HG03520 (cell line): ENCODE measurements around the gene RP2.

ENCODE experiments used
- ATAC-seq: cut with Tn5 transposase; IDR thresholded peaks from one replicate; pipeline ENCODE4 v1.9.1; 2021; ENCODE audit warnings: mild to moderate bottlenecking, moderate library complexity; ENCODE audit not compliant: unreplicated experiment

Gene RP2

DNA sequence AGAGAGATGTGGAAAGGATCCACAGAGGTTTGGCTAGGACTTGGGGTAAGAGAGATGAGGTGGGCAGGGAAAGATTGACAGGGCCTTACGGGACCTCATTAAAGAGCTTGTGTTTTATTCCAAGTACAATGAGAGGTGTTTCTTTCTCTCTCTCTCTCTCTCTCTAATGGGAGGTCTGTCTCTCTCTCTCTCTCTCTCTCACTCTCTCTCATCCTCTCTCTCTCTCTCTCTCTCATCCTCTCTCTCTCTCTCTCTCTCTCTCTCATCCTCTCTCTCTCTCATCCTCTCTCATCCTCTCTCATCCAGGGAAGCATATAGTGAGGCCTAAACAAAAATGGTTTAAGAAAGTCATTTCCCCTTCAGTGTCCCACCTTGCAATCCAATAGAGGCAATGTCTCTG lies 80.8 kb downstream of the RP2 start:
- no peak for ATAC-seq

DNA sequence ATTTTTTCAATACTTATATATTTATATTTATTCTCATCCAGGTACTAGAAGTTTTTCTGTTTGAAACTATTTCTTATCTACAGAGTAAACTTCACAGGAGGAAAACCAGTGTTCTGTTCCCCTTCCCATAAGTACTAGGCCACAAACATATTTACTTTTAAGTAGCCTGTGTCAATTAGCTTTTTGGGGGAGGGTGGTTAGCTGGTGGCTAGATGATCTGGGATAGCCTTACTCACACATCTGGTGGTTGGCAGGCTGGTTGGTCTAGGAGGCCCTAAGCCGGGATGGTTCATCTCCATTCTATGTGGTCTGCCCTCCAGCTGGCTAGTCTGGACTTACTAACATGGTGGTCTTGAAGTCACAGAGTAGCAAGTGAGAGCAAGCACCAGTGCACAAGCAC lies 81.6 kb downstream of the RP2 start:
- ATAC-seq = no peak

DNA sequence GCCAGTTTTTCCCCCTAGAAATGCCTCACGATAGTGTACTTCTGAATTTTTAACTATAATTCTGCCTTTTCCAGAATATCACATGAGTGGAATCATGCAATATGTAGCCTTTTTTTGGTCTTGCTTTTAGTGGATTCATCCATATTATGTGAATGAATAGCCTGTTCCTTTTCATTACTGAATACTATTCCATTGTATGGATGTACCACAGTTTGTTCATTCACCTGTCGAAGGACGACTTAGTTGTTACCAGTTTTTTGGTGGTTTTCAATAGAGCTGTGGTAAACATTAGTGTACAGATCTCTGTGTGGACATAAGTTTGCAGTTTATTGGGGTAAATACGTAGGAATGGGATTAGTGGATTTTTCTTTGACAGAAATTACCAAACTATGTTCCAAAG lies 83.4 kb downstream of the RP2 start:
- ATAC-seq = no peak

DNA sequence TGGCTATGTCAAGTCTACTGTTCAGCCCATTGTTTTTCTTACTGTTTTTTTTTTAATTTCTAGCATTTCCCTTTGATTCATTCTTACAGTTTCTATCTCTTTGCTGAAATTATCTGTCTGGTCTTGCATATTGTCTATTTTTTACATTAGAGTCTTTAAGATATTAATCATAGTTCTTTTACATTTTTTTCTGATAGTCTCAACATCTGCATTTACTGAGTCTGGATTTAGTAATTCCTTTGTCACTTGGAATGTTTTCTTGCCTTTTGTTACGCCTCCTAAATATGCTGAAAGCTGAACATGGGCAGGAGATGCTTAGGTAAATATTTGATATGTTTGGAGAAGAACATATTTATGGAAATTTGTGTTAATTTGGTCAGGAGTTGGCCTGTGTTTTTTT lies 85.8 kb downstream of the RP2 start:
- no peak for ATAC-seq

DNA sequence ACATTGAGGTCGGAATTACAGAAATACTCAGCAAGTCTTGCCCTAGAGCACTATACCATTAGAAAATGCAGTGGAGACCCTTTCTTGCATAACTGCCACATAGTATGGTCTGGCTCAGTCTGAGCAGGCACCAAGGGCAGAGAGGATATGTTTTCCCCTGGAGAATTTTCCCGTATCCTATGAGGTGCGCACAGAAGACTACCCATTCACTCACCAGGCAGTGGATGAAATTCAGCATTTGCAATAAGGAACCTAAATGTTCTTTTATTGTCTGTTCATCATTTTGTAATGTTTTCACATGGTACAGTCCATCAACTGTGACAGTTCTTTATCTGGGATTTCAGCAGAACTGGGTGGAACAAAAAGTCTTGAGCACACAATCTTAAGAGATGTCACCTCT lies 90.9 kb downstream of the RP2 start:
- ATAC-seq = no peak

DNA sequence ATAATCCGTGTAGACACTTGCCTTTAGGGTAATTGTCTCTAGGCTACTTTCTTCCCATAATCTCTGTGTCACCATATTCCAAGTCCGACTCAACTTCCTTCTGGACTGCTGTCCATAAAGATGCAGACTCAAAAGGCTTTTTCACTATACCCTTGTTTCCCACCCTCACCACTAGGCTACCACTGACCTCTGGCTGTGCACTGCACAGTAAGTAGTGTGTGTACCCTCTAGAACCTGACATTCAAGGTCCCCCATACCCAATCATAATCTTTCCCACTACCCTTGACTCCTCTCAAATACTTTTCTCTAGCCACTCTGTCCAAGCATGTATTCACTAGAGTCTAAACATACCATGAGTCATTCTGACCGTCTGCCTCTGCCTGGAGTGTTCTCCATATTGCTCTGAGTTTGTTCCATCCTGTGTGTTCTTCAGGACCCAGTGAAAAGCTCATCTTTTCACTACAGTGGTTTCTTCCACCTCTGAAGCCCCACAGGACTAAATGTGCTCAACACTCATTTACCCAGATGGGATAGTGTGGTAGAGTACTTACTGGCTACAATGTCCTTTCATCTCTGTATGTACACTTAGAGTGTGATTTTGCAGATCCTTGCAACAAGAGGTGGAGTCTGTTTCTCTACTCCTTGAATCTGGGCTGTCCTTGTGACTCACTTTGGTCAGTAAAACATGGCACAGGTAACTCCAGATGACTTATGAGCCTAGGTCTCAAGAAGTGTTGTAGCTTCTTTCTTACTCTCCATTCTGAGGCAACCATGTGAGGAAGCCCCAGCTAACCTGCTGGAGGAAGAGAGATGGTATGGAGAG lies 92.8 kb downstream of the RP2 start:
- ATAC-seq = no peak
